MM.1S (cell line): Measurements from ENCODE around the gene SCOC.

Experiments used
- DNase-seq: peaks from one replicate; pipeline ENCODE4 v3.0.0-alpha.2; 2015
- H2AFZ ChIP-seq: fragments of 300-600 bp; sonication (generic); 2 replicates; pipeline ENCODE4 v1.6.0; 2016; ENCODE audit warnings: antibody characterized with exemption, low read length
- H3F3A ChIP-seq: fragments of 300-600 bp; sonication (generic); 2 replicates; pipeline ENCODE4 v1.6.1; 2016; ENCODE audit warnings: mild to moderate bottlenecking, antibody characterized with exemption, low read length, moderate library complexity, mixed read lengths; ENCODE audit not compliant: insufficient read depth
- H3K27ac ChIP-seq: fragments of 300-600 bp; sonication (generic); 2 replicates; pipeline ENCODE4 v1.5.1; 2016; ENCODE audit warnings: mild to moderate bottlenecking, low read length
- H3K27me3 ChIP-seq: fragments of 300-600 bp; sonication (generic); replicated peaks from 2 replicates; pipeline ENCODE4 v1.6.0; 2016; ENCODE audit warnings: low read length; ENCODE audit not compliant: insufficient read depth
- H3K36me3 ChIP-seq: fragments of 300-600 bp; sonication (generic); replicated peaks from 2 replicates; pipeline ENCODE4 v1.6.1; 2016; ENCODE audit warnings: mild to moderate bottlenecking, low read length, mixed read lengths; ENCODE audit not compliant: insufficient read depth
- H3K4me1 ChIP-seq: fragments of 300-600 bp; sonication (generic); 2 replicates; pipeline ENCODE4 v1.6.1; 2016; ENCODE audit warnings: low read length, mixed read lengths
- H3K4me2 ChIP-seq: fragments of 300-600 bp; sonication (generic); 2 replicates; pipeline ENCODE4 v1.6.0; 2016; ENCODE audit warnings: low read depth, low read length
- H3K4me3 ChIP-seq: fragments of 300-600 bp; sonication (generic); 2 replicates; pipeline ENCODE4 v1.5.1; 2016; ENCODE audit warnings: low read length, mixed read lengths
- H3K79me2 ChIP-seq: fragments of 300-600 bp; sonication (generic); 2 replicates; pipeline ENCODE4 v1.6.1; 2016; ENCODE audit warnings: mixed run types, low read length, mixed read lengths
- H3K9ac ChIP-seq: fragments of 300-600 bp; sonication (generic); 2 replicates; pipeline ENCODE4 v1.6.1; 2016; ENCODE audit warnings: low read length, mixed read lengths
- H3K9me2 ChIP-seq: fragments of 300-600 bp; sonication (generic); replicated peaks from 2 replicates; pipeline ENCODE4 v1.6.1; 2016; ENCODE audit warnings: mild to moderate bottlenecking, low read length, mixed read lengths; ENCODE audit not compliant: insufficient read depth
- H3K9me3 ChIP-seq: fragments of 300-600 bp; sonication (generic); replicated peaks from 2 replicates; pipeline ENCODE4 v1.6.1; 2016; ENCODE audit warnings: mild to moderate bottlenecking, low read length, mixed read lengths; ENCODE audit not compliant: insufficient read depth
- H4K20me1 ChIP-seq: fragments of 300-600 bp; sonication (generic); 2 replicates; pipeline ENCODE4 v1.6.1; 2016; ENCODE audit warnings: mild to moderate bottlenecking, low read length, moderate library complexity, mixed read lengths; ENCODE audit not compliant: insufficient read depth
- EZH2 ChIP-seq: fragments of 300-600 bp; sonication (generic); optimal IDR thresholded peaks from 2 replicates; pipeline ENCODE3; 2017; ENCODE audit warnings: low read depth, mild to moderate bottlenecking, antibody characterized with exemption, low read length, mixed read lengths
- EZH2phosphoT487 ChIP-seq: fragments of 300-600 bp; sonication (generic); IDR thresholded peaks from 2 replicates; pipeline ENCODE4 v1.6.1; 2018; ENCODE audit warnings: antibody characterized with exemption, low read length
- TF ChIP-seq, protein P1 (sequence below): fragments of 300-600 bp; sonication (generic); IDR thresholded peaks from 2 replicates; pipeline ENCODE4 v1.5.1; 2016; ENCODE audit warnings: antibody characterized with exemption, low read length, mixed read lengths

The SCOC gene

DNA sequence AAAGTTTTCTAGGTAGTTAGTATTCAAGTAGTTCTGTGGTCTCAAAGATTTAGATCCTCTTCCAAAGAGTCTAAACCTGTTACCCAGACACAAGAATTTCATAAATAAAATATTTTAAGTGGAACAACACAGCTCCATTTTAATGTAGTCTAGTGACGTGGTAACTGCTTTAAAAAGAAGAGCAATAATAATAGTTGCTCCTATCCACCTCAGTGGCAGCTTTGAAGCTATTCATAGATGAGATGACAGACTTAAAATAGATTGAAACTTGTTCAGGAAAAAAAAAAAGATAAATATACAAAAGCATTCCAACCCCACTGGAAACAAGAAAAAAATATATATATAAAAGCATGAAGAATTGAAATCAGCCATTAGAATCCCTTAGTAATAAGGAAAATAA is 14.6 kb downstream of the SCOC start:
- Histone ChIP-seq H3K27me3 (no peaks in the 10 kb centered on the region), H3K27ac (no peak overlapping the region), H3K9me3 (no peaks in the 10 kb centered on the region), H3K4me3 (no peak overlapping the region), H3K9me2 (no peaks in the 10 kb centered on the region), H3K4me1 (no peaks in the 10 kb centered on the region), H2AFZ (no peak overlapping the region), H3F3A (no peaks in the 10 kb centered on the region), H4K20me1 (no peaks in the 10 kb centered on the region), H3K79me2 (no peaks in the 10 kb centered on the region), H3K4me2 (no peak overlapping the region), H3K9ac (no peak overlapping the region), H3K36me3 (no peaks in the 10 kb centered on the region)
- no peak for TF ChIP-seq EZH2
- TF ChIP-seq, protein P1, sequence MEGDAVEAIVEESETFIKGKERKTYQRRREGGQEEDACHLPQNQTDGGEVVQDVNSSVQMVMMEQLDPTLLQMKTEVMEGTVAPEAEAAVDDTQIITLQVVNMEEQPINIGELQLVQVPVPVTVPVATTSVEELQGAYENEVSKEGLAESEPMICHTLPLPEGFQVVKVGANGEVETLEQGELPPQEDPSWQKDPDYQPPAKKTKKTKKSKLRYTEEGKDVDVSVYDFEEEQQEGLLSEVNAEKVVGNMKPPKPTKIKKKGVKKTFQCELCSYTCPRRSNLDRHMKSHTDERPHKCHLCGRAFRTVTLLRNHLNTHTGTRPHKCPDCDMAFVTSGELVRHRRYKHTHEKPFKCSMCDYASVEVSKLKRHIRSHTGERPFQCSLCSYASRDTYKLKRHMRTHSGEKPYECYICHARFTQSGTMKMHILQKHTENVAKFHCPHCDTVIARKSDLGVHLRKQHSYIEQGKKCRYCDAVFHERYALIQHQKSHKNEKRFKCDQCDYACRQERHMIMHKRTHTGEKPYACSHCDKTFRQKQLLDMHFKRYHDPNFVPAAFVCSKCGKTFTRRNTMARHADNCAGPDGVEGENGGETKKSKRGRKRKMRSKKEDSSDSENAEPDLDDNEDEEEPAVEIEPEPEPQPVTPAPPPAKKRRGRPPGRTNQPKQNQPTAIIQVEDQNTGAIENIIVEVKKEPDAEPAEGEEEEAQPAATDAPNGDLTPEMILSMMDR: no peak
- DNase-seq: no peak

DNA sequence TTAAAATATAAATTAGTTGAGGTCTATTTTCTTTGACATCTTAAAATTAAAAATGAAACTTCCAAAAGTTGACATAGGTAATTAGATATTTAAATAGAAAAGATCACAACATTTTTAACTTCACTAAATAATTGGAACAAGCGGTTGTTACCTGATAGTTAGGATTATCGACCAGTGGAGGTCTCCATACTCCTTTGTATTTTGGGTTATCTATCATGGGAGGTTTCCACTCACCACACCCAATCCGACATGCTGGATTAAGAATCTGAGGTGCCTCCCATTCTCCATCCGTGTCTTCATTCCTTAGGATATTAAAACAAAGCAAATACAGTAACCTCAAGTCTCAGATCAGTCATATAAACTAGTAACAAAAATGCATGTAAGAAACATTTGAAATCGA is 22.2 kb downstream of the SCOC start:
- H3K9me3 ChIP-seq: no peaks in the 10 kb centered on the region
- TF ChIP-seq, protein P1: no peak
- no peak for TF ChIP-seq EZH2phosphoT487
- TF ChIP-seq EZH2: no peak
- no peak overlapping the region for H3K4me3 ChIP-seq
- no peaks in the 10 kb centered on the region for H3K36me3 ChIP-seq
- no peaks in the 10 kb centered on the region for H4K20me1 ChIP-seq
- no peak overlapping the region for H3K4me2 ChIP-seq
- no peak overlapping the region for H3K9ac ChIP-seq
- no peak overlapping the region for H3K27ac ChIP-seq
- no peaks in the 10 kb centered on the region for H3F3A ChIP-seq
- H3K79me2 ChIP-seq: no peaks in the 10 kb centered on the region
- no peak overlapping the region for H2AFZ ChIP-seq
- no peaks in the 10 kb centered on the region for H3K27me3 ChIP-seq
- DNase-seq: no peak
- no peaks in the 10 kb centered on the region for H3K9me2 ChIP-seq
- no peaks in the 10 kb centered on the region for H3K4me1 ChIP-seq

DNA sequence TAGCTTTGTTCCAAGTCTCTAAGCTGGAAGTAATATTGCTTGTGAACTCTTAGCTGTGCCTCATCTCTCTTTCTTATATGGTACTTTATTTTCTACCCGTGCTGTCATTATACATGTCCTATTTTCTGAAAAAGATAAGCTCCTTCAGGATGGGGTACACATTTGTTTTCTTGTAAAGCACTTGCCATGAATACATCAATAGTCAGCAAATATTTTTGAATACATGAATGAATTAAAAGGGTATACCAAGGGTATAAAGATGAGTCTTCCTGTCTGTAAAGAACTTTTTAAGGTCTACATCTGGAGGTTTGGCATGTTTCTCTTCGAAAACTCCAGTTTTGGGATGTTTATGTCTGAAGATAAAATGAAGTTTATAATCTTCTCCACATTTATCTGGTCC is 26.7 kb downstream of the SCOC start:
- no peak for DNase-seq
- Histone ChIP-seq H3K4me3 (no peak overlapping the region), H3K4me1 (no peaks in the 10 kb centered on the region), H3K79me2 (no peaks in the 10 kb centered on the region), H3K4me2 (no peak overlapping the region), H3K9me2 (no peaks in the 10 kb centered on the region), H2AFZ (no peak overlapping the region), H3F3A (no peaks in the 10 kb centered on the region), H3K9me3 (no peaks in the 10 kb centered on the region), H3K9ac (no peak overlapping the region), H3K27ac (no peak overlapping the region), H3K36me3 (no peaks in the 10 kb centered on the region), H3K27me3 (no peaks in the 10 kb centered on the region), H4K20me1 (no peaks in the 10 kb centered on the region)
- TF ChIP-seq EZH2: no peak
- TF ChIP-seq EZH2phosphoT487: no peak

DNA sequence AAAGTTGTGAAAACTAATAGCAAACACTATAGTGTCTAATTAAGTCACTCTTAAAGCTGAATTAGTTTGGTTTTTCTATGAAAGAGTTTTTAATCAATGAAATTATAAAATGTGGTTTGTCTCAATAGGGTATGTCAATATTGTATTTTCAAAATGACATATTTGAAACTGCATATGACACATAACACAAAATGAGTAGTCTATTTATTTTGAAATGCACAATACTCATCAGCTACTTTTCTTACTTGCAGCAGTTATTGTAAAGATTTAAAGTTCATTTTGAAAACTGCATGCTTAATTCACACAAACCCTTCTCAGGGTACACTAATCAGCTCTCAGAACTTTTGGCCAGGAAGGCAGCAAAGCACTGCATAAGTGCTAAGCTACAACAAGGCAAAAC is 32.8 kb downstream of the SCOC start:
- H3K79me2 ChIP-seq: no peaks in the 10 kb centered on the region
- H2AFZ ChIP-seq: no peak overlapping the region

More for the DNA sequence above, 32.8 kb downstream of the SCOC start:
- H3K27me3 ChIP-seq: no peaks in the 10 kb centered on the region
- H3K27ac ChIP-seq: no peak overlapping the region
- no peaks in the 10 kb centered on the region for H3K36me3 ChIP-seq
- no peak overlapping the region for H3K4me3 ChIP-seq
- no peaks in the 10 kb centered on the region for H3K9me2 ChIP-seq
- H3K4me2 ChIP-seq: no peak overlapping the region
- H3K9ac ChIP-seq: no peak overlapping the region
- DNase-seq: no peak
- no peaks in the 10 kb centered on the region for H3K9me3 ChIP-seq
- no peaks in the 10 kb centered on the region for H4K20me1 ChIP-seq
- TF ChIP-seq EZH2 (no peak), EZH2phosphoT487 (no peak)
- TF ChIP-seq, protein P1: no peak
- H3F3A ChIP-seq: no peaks in the 10 kb centered on the region
- H3K4me1 ChIP-seq: no peaks in the 10 kb centered on the region
